ENCODE data around the gene HLA-DPA1.

HLA-DPA1 gene

GRCh38 chr6:33053230-33053629 lies 20.2 kb downstream of the HLA-DPA1 start:
- Histone ChIP-seq H3K36me3 (ENCODE audit: insufficient read depth, low read length) (no peaks in the 10 kb centered on the region), H4K20me1 (ENCODE audit: insufficient read depth, low read length) (no peaks in the 10 kb centered on the region), H3K9ac (ENCODE audit: low read depth, low read length) (no peak overlapping the region), H3K4me1 (ENCODE audit: insufficient read depth, low read length) (no peaks in the 10 kb centered on the region), H3K9me3 (ENCODE audit: insufficient read depth, low read length, severe bottlenecking) (no peaks in the 10 kb centered on the region), H3K27ac (ENCODE audit: low read length) (no peak overlapping the region), H3K27me3 (ENCODE audit: insufficient read depth, low read length, poor library complexity) (peaks cover 11% of the 10 kb centered on the region), H3K4me3 (ENCODE audit: low read depth in 1 of 2, low read length in 2 of 2) (no peak overlapping the region), H3K4me2 (ENCODE audit: insufficient read depth, low read length) (no peak overlapping the region), H3K79me2 (ENCODE audit: insufficient read depth, low read length) (no peaks in the 10 kb centered on the region), H2AFZ (ENCODE audit: low read depth, low read length) (no peak overlapping the region)
- DNase-seq, result no peak
- no peak for ATAC-seq (ENCODE audit: insufficient read depth, low read depth)
- TF ChIP-seq CTCF (IDR thresholded peaks at IDR 0.05; ENCODE audit: borderline replicate concordance, extremely low read depth, low read length, poor library complexity, severe bottlenecking) (no peak), EZH2 (IDR thresholded peaks at IDR 0.05; ENCODE audit: borderline replicate concordance, low read depth, low read length, severe bottlenecking) (no peak)

GRCh38 chr6:33052627-33053026 lies 20.8 kb downstream of the HLA-DPA1 start:
- no peak for ATAC-seq (ENCODE audit: insufficient read depth, low read depth)

GRCh38 chr6:33050014-33050810 lies 23.2 kb downstream of the HLA-DPA1 start:
- DNase-seq, result no peak
- Histone ChIP-seq H3K36me3 (ENCODE audit: insufficient read depth, low read length) (no peaks in the 10 kb centered on the region), H3K4me2 (ENCODE audit: insufficient read depth, low read length) (no peak overlapping the region), H2AFZ (ENCODE audit: low read depth, low read length) (no peak overlapping the region), H3K79me2 (ENCODE audit: insufficient read depth, low read length) (no peaks in the 10 kb centered on the region), H3K9ac (ENCODE audit: low read depth, low read length) (no peak overlapping the region), H4K20me1 (ENCODE audit: insufficient read depth, low read length) (no peaks in the 10 kb centered on the region), H3K9me3 (ENCODE audit: insufficient read depth, low read length, severe bottlenecking) (no peaks in the 10 kb centered on the region), H3K27me3 (ENCODE audit: insufficient read depth, low read length, poor library complexity) (peaks cover 6% of the 10 kb centered on the region), H3K4me1 (ENCODE audit: insufficient read depth, low read length) (no peaks in the 10 kb centered on the region), H3K4me3 (ENCODE audit: low read depth in 1 of 2, low read length in 2 of 2) (no peak overlapping the region), H3K27ac (ENCODE audit: low read length) (no peak overlapping the region)
- ATAC-seq (ENCODE audit: insufficient read depth, low read depth), result no peak
- TF ChIP-seq EZH2 (IDR thresholded peaks at IDR 0.05; ENCODE audit: borderline replicate concordance, low read depth, low read length, severe bottlenecking) (no peak), CTCF (IDR thresholded peaks at IDR 0.05; ENCODE audit: borderline replicate concordance, extremely low read depth, low read length, poor library complexity, severe bottlenecking) (no peak)

More at GRCh38 chr6:33052627-33053026, 20.8 kb downstream of the HLA-DPA1 start:
- Histone ChIP-seq H3K4me1 (ENCODE audit: insufficient read depth, low read length) (no peaks in the 10 kb centered on the region), H3K27me3 (ENCODE audit: insufficient read depth, low read length, poor library complexity) (peaks cover 11% of the 10 kb centered on the region), H3K36me3 (ENCODE audit: insufficient read depth, low read length) (no peaks in the 10 kb centered on the region), H4K20me1 (ENCODE audit: insufficient read depth, low read length) (no peaks in the 10 kb centered on the region), H3K9ac (ENCODE audit: low read depth, low read length) (no peak overlapping the region), H3K27ac (ENCODE audit: low read length) (no peak overlapping the region), H3K4me3 (ENCODE audit: low read depth in 1 of 2, low read length in 2 of 2) (no peak overlapping the region), H3K9me3 (ENCODE audit: insufficient read depth, low read length, severe bottlenecking) (no peaks in the 10 kb centered on the region), H3K4me2 (ENCODE audit: insufficient read depth, low read length) (no peak overlapping the region), H3K79me2 (ENCODE audit: insufficient read depth, low read length) (no peaks in the 10 kb centered on the region), H2AFZ (ENCODE audit: low read depth, low read length) (no peak overlapping the region)
- DNase-seq, result no peak
- TF ChIP-seq CTCF (IDR thresholded peaks at IDR 0.05; ENCODE audit: borderline replicate concordance, extremely low read depth, low read length, poor library complexity, severe bottlenecking) (no peak), EZH2 (IDR thresholded peaks at IDR 0.05; ENCODE audit: borderline replicate concordance, low read depth, low read length, severe bottlenecking) (no peak)

Measured in DND-41 (cell line).